ENCODE results near the gene TLE4. TPM values are rescaled to one million over a fixed set of nuclear protein-coding genes. Genes with fewer than 3 reads are reported as not detected.

Gene TLE4
- total and polyA plus RNA-seq, 2 of the 13 experiments (the other 11 are each of a cell fraction or from before 2014, with no cell fraction given): 2.0 to 2.3 TPM

DNA sequence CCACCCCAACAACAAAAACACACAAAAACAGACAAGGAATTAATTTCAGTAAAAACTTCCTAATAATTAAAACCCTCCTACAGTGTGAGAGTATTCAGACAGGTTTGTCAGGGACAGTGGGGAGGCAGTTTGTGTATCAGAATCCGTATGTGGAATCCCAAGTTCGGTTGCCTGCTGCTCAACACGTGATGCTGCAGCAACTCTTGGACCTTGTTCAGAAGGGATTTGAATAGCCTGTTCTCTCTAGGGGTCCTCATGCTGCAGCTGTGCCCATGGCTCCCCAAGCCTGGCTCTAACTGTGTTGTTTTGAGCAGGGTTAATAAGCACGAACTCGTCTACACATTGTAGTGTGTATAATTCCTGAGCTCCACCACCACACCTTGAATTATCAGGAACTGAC, 28.7 kb downstream of the TLE4 start:
- no peaks in the 10 kb centered on the region for H3K79me2 ChIP-seq (ENCODE audit: insufficient read depth, low read length)
- H4K20me1 ChIP-seq (ENCODE audit: insufficient read depth, low read length): no peaks in the 10 kb centered on the region
- FAIRE-seq (no peak), DNase-seq (ENCODE audit: low spot score) (no peak), ATAC-seq (no peak)
- H3K4me1 ChIP-seq (ENCODE audit: insufficient read depth, low read length): no peaks in the 10 kb centered on the region
- CTCF ChIA-PET (ENCODE audit: low intra/inter-chr PET ratio, low total read pairs): no interaction called here
- no TSS peak for BruUV-seq (replicated peaks)
- POLR2A ChIA-PET: no interaction called here
- H3K36me3 ChIP-seq (replicated peaks in 1 of 2; ENCODE audit: control insufficient read depth in 1 of 2, insufficient read depth in 2 of 2, low read length in 2 of 2): no peaks in the 10 kb centered on the region
- no peak overlapping the region for H3K4me2 ChIP-seq (ENCODE audit: low read depth, low read length)
- intact Hi-C loops (cut with micrococcal nuclease; ENCODE audit: unreplicated experiment) (no loop called here), in situ Hi-C loops (cut with HindIII; ENCODE audit: extremely low pct_ligation_motif_present, low pct_unique_long_range_greater_than_20kb) (no loop called here)
- WGBS (ENCODE audit: low lambda C conversion rate): 69% methylated on average over 2 of the region's 5 CpGs
- no peak overlapping the region for H2AFZ ChIP-seq (ENCODE audit: low read length)
- H3K4me3 ChIP-seq (replicated peaks in 1 of 3; ENCODE audit: insufficient read depth in 1 of 3, low read depth in 2 of 3, low read length in 3 of 3): no peak overlapping the region
- no peak for TF ChIP-seq BRCA1 (CRISPR knock-in tag; IDR thresholded peaks at IDR 0.05)
- TF ChIP-seq SPEN (CRISPR knock-in tag; IDR thresholded peaks at IDR 0.05; ENCODE audit: low read depth): no peak
- no peak overlapping the region for H3K27ac ChIP-seq (ENCODE audit: extremely low read length, insufficient read depth, low read length)
- no peak overlapping the region for H3K9ac ChIP-seq (ENCODE audit: insufficient read depth, low read depth, low read length)
- 0 out of 2 replicates have a peak, but pooled peaks cover 14% of the 10 kb centered on the region for H3K9me3 ChIP-seq (ENCODE audit: low read length)
- H3K27me3 ChIP-seq (ENCODE audit: control insufficient read depth in 1 of 2, insufficient read depth in 2 of 2, low read length in 2 of 2): no peaks in the 10 kb centered on the region

DNA sequence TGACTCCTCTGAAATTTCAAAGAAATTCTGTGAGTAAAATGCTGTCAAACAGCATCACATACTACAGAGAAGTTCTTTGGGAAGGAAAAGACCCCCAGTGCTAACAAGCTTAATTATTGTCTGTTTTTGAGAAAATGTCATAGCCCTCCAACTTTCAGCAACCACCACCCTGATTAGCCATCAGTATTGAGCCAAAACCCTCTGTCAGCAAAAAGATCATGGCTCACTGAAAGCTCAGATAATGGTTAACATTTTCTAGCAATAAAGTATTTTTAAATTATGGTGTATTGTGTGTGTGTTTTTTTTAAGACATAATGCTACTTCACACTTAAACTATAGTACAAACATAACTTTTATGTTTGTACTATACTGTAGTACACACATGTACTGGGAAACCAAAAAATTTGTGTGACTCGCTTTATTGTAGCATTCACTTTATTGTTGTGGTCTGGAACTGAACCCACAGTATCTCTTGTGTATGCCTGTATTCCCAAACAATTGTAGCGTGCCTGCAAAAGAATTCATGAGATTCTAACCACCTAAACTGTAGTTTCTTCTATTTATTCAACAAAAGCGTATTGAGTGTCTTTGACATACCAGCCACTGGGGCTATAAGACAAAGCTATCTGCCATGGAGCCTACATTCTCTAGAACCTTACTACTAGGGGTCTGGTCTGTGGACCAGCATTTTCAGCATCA, 31.6 kb downstream of the TLE4 start:
- CTCF ChIA-PET (ENCODE audit: low intra/inter-chr PET ratio, low total read pairs): no interaction called here
- no peak for ATAC-seq
- Histone ChIP-seq H3K4me1 (ENCODE audit: insufficient read depth, low read length) (no peaks in the 10 kb centered on the region), H3K36me3 (replicated peaks in 1 of 2; ENCODE audit: control insufficient read depth in 1 of 2, insufficient read depth in 2 of 2, low read length in 2 of 2) (no peaks in the 10 kb centered on the region), H3K27ac (ENCODE audit: extremely low read length, insufficient read depth, low read length) (no peak overlapping the region), H3K9me3 (ENCODE audit: low read length) (0 out of 2 replicates have a peak, but pooled peaks cover 16% of the 10 kb centered on the region), H3K9ac (ENCODE audit: insufficient read depth, low read depth, low read length) (no peak overlapping the region), H4K20me1 (ENCODE audit: insufficient read depth, low read length) (no peaks in the 10 kb centered on the region), H3K79me2 (ENCODE audit: insufficient read depth, low read length) (no peaks in the 10 kb centered on the region), H3K4me2 (ENCODE audit: low read depth, low read length) (no peak overlapping the region), H3K27me3 (ENCODE audit: control insufficient read depth in 1 of 2, insufficient read depth in 2 of 2, low read length in 2 of 2) (no peaks in the 10 kb centered on the region), H3K4me3 (replicated peaks in 1 of 3; ENCODE audit: insufficient read depth in 1 of 3, low read depth in 2 of 3, low read length in 3 of 3) (no peak overlapping the region), H2AFZ (ENCODE audit: low read length) (no peak overlapping the region)
- BruUV-seq (replicated peaks): no TSS peak
- in situ Hi-C loops (cut with HindIII; ENCODE audit: extremely low pct_ligation_motif_present, low pct_unique_long_range_greater_than_20kb) (no loop called here), intact Hi-C loops (cut with micrococcal nuclease; ENCODE audit: unreplicated experiment) (no loop called here)
- 61% methylated on average over 3 of the region's 3 CpGs for WGBS (ENCODE audit: low lambda C conversion rate)
- no peak for DNase-seq (ENCODE audit: low spot score)
- FAIRE-seq: no peak
- POLR2A ChIA-PET: no interaction called here
- TF ChIP-seq MAFK (conservative IDR thresholded peaks at IDR 0.05 in 1 of 2, IDR thresholded peaks at IDR 0.05 in 1 of 2; ENCODE audit: low read length in 2 of 2) (peak; percentile 48 to 73; a peak in 2 of 4 replicates), MAFF (IDR thresholded peaks at IDR 0.05; ENCODE audit: low read depth, low read length) (peak; percentile 47; the same call in 1 of the 2 replicates)
- TF ChIP-seq, protein P1, sequence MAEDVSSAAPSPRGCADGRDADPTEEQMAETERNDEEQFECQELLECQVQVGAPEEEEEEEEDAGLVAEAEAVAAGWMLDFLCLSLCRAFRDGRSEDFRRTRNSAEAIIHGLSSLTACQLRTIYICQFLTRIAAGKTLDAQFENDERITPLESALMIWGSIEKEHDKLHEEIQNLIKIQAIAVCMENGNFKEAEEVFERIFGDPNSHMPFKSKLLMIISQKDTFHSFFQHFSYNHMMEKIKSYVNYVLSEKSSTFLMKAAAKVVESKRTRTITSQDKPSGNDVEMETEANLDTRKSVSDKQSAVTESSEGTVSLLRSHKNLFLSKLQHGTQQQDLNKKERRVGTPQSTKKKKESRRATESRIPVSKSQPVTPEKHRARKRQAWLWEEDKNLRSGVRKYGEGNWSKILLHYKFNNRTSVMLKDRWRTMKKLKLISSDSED (CRISPR knock-in tag; IDR thresholded peaks at IDR 0.05): no peak

Data from HepG2 (cell line).